Ascending aorta (tissue), 2 donors: ENCODE results near the gene ZSCAN23. TPM values are rescaled to one million over a fixed set of nuclear protein-coding genes. Genes with fewer than 3 reads are reported as not detected.

Source experiments
- DNase-seq, 2 donors: peaks; one replicate each; pipeline ENCODE4 v3.0.0-alpha.2; 2019; ENCODE audit warnings: low spot score in 2 of 2
- H3K27ac ChIP-seq, 2 donors: fragments of 200-600 bp; sonication (generic); one replicate each; pipeline ENCODE4 v1.5.1; 2016 to 2017; ENCODE audit warnings: mild to moderate bottlenecking in 1 of 2
- H3K27me3 ChIP-seq: fragments of 200-600 bp; sonication (generic); one replicate; pipeline ENCODE4 v1.5.1; 2017
- H3K36me3 ChIP-seq, 2 donors: fragments of 200-600 bp; sonication (generic); one replicate each; pipeline ENCODE4 v1.5.1; 2016
- H3K4me1 ChIP-seq, 2 donors: fragments of 200-600 bp; sonication (generic); one replicate each; pipeline ENCODE4 v1.5.1; 2016 to 2017; ENCODE audit warnings: mild to moderate bottlenecking in 1 of 2
- H3K4me3 ChIP-seq, 2 donors: fragments of 200-600 bp; sonication (generic); one replicate each; pipeline ENCODE4 v1.5.1; 2016 to 2017; ENCODE audit warnings: mild to moderate bottlenecking in 1 of 2
- H3K9me3 ChIP-seq, 2 donors: fragments of 200-600 bp; sonication (generic); one replicate each; pipeline ENCODE4 v1.5.1; 2016
- intact Hi-C: fragments of 100-400 bp; cut with DNase I; formaldehyde crosslinking; loops from one replicate; pipeline ENCODE4 v1.15.1; 2023
- total RNA-seq: library from RNA; depleted of rRNA; stranded (reverse); fragments of >200 nt; gene quantifications from one replicate; pipeline ENCODE4 v1.1.0, GENCODE V29; 2016
- TF ChIP-seq, protein P1 (sequence below), 3 experiments: fragments of 200-600 bp in 2 of 3; fragments of 450-650 bp in 1 of 3; sonication (generic) in 2 of 3; IDR thresholded peaks; one replicate each; pipeline ENCODE4 v1.5.1; 2016 to 2019; ENCODE audit warnings: antibody characterized with exemption in 3 of 3, mild to moderate bottlenecking in 1 of 3, moderate library complexity in 1 of 3

Gene ZSCAN23
- total RNA-seq, 1 donor from 2014 or later = not detected

DNA sequence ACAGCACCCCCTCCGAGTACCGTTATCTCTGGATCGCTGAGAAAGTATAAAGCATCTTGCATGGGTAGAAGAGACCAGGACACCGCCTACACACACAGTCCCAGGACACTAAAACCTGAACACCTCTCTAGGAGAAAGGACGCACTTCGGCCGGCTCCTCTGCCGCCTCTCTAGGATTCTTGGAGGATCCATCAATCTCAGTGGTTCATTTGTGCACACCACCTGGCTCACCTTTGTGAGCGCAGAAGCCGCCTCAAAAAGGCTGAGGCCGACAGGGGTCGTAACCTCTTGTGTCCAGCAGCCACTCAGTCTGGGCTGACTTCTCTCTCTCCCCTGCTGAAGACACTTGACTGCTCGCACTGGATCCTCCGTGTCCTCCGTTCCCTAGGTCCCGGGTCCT, 13.5 kb downstream of the ZSCAN23 start:
- H3K27me3 ChIP-seq = no peaks in the 10 kb centered on the region
- intact Hi-C loops = no loop called here
- H3K9me3 ChIP-seq = peaks cover 0 to 9% of the 10 kb centered on the region in 2 donors
- peaks cover 0 to 7% of the 10 kb centered on the region in 2 donors for H3K36me3 ChIP-seq
- no peaks in the 10 kb centered on the region for H3K4me1 ChIP-seq
- no peak for DNase-seq
- H3K4me3 ChIP-seq = no peak overlapping the region
- H3K27ac ChIP-seq = no peak overlapping the region
- TF ChIP-seq, protein P1, sequence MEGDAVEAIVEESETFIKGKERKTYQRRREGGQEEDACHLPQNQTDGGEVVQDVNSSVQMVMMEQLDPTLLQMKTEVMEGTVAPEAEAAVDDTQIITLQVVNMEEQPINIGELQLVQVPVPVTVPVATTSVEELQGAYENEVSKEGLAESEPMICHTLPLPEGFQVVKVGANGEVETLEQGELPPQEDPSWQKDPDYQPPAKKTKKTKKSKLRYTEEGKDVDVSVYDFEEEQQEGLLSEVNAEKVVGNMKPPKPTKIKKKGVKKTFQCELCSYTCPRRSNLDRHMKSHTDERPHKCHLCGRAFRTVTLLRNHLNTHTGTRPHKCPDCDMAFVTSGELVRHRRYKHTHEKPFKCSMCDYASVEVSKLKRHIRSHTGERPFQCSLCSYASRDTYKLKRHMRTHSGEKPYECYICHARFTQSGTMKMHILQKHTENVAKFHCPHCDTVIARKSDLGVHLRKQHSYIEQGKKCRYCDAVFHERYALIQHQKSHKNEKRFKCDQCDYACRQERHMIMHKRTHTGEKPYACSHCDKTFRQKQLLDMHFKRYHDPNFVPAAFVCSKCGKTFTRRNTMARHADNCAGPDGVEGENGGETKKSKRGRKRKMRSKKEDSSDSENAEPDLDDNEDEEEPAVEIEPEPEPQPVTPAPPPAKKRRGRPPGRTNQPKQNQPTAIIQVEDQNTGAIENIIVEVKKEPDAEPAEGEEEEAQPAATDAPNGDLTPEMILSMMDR (IDR thresholded peaks at IDR 0.05) = no peak

DNA sequence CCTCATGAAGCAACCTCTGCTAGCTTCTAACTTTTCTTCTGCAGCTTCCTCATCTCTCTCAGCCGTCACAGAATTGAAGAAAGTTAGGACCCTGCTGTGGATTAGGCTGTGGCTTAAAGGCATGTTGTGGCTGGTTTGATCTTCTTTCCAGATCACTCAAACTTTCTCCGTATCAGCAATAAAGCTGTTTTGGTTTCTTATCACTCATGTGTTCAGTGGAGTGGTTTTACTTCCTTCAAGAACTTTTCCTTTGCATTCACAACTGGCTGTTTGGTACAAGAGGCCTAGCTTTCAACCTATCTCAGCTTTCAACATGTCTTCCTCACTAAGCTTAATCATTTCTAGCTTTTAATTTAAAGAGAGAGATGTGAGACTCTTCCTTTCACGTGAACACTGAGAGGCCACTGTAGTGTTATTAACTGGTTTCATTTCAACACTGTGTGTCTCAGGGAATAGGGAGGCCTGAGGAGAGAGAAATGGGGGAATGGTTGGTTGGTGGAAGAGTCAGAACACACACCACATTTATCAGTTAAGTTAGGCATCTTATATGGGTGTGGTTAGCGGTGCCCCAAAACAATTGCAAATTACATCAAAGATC, 17.2 kb downstream of the ZSCAN23 start:
- TF ChIP-seq, protein P1 (IDR thresholded peaks at IDR 0.05) = no peak
- H3K27ac ChIP-seq = no peak overlapping the region
- H3K27me3 ChIP-seq = no peaks in the 10 kb centered on the region
- H3K36me3 ChIP-seq = peaks cover 7 to 13% of the 10 kb centered on the region in 2 donors
- no peaks in the 10 kb centered on the region for H3K4me1 ChIP-seq
- DNase-seq = no peak
- H3K9me3 ChIP-seq = peaks cover 0 to 9% of the 10 kb centered on the region in 2 donors
- H3K4me3 ChIP-seq = no peak overlapping the region
- intact Hi-C loops = no loop called here

DNA sequence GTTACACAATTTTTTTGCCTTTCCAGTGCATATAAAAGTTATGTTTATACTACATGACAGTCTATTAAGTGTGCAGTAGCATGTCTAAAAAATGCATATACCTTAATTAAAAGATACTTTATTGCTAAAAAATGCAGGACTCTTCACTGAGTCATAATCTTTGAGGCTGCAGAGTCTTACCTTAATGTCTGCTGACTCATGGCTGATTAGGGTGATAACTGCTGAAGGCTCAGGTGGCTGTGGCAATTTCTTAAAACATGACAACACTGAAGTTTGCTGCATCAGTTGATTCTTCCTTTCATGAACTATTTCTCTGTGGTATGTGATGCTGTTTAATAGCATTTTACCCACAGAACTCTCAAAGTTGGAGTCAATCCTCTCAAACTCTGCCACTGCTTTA, 19.1 kb downstream of the ZSCAN23 start:
- DNase-seq = no peak
- intact Hi-C loops = no loop called here

DNA sequence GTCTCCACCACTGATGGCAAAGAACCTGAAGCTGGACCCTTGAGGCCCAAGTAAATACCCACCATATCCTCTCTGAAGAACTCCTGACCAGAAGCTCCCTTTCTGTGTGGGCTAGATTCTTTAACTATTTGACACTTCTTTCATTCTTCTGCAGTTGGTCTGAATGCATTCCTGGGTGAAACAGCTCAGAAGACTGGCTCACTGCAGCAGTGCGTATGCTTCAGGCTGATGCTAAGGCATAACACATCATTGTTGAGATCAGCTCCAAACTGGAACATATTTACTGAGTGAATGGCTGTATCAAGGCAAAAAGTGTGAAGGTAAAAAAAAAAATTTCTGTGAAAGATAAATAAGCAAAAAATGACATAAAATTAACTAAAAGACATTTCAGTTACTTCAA, 19.7 kb downstream of the ZSCAN23 start:
- no peak for DNase-seq
- Histone ChIP-seq H3K4me3 (no peak overlapping the region), H3K27ac (no peak overlapping the region), H3K9me3 (peaks cover 0 to 9% of the 10 kb centered on the region in 2 donors), H3K36me3 (peaks cover 7 to 13% of the 10 kb centered on the region in 2 donors), H3K27me3 (no peaks in the 10 kb centered on the region), H3K4me1 (no peaks in the 10 kb centered on the region)
- intact Hi-C loops = no loop called here
- TF ChIP-seq, protein P1 (IDR thresholded peaks at IDR 0.05) = no peak

More for the DNA sequence above, 19.1 kb downstream of the ZSCAN23 start:
- Histone ChIP-seq H3K4me3 (no peak overlapping the region), H3K36me3 (peaks cover 7 to 13% of the 10 kb centered on the region in 2 donors), H3K27ac (no peak overlapping the region), H3K9me3 (peaks cover 0 to 9% of the 10 kb centered on the region in 2 donors), H3K4me1 (no peaks in the 10 kb centered on the region), H3K27me3 (no peaks in the 10 kb centered on the region)
- TF ChIP-seq, protein P1 (IDR thresholded peaks at IDR 0.05) = no peak

DNA sequence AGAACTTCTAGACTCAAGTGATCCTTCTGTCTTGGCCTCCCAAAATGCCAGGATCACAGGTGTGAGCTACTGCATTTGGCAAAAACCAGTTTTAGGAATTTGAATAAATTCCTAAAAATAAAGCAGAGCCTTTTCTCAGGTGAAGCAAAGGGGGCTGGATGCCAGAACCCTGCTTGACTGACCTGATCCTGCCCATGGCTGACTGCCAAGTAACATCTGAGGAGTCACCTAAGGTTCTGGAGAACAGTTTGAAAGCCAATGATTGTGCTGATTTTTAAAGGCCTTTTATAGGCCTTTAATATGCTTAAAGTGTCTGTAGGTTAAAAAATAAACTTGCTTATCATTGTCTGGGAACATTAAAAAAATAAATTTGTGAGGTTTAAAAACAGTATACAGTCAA, 29.6 kb downstream of the ZSCAN23 start:
- intact Hi-C loops = no loop called here
- no peaks in the 10 kb centered on the region for H3K36me3 ChIP-seq
- no peak overlapping the region for H3K4me3 ChIP-seq
- H3K27ac ChIP-seq = no peak overlapping the region
- no peaks in the 10 kb centered on the region for H3K27me3 ChIP-seq
- no peaks in the 10 kb centered on the region for H3K4me1 ChIP-seq
- TF ChIP-seq, protein P1 (IDR thresholded peaks at IDR 0.05) = no peak
- H3K9me3 ChIP-seq = no peaks in the 10 kb centered on the region
- no peak for DNase-seq

DNA sequence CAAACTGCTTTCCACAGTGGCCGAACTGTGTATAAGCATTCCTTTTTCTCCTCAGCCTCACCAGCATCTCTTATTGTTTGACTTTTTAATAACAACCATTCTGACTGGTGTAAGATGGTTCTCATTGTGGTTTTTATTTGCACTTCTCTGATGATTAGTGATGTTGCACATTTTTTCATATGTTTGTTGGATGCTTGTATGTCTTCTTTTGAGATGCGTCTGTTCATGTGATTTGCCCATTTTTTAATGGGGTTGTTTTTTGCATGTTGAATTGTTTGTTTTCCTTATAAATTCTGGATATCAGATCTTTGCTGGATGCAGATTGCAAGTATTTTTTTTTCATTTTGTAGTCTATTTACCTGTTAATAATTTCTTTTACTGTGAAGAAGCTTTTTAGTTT, 32.5 kb downstream of the ZSCAN23 start:
- H3K4me1 ChIP-seq = no peaks in the 10 kb centered on the region
- no peak for DNase-seq
- H3K27ac ChIP-seq = no peak overlapping the region
- H3K9me3 ChIP-seq = no peaks in the 10 kb centered on the region
- H3K27me3 ChIP-seq = no peaks in the 10 kb centered on the region
- TF ChIP-seq, protein P1 (IDR thresholded peaks at IDR 0.05) = no peak
- intact Hi-C loops = no loop called here
- no peak overlapping the region for H3K4me3 ChIP-seq
- no peaks in the 10 kb centered on the region for H3K36me3 ChIP-seq
